ENCODE measurements around the gene CLIP1. TPM values are rescaled to one million over a fixed set of nuclear protein-coding genes. Genes with fewer than 3 reads are reported as not detected.
A peak's percentile ranks its signal among the peaks of the same experiment; 100 is the strongest.

The CLIP1 gene
- total RNA-seq, 2 experiments from 2014 or later: 75.6 to 76.5 TPM

DNA sequence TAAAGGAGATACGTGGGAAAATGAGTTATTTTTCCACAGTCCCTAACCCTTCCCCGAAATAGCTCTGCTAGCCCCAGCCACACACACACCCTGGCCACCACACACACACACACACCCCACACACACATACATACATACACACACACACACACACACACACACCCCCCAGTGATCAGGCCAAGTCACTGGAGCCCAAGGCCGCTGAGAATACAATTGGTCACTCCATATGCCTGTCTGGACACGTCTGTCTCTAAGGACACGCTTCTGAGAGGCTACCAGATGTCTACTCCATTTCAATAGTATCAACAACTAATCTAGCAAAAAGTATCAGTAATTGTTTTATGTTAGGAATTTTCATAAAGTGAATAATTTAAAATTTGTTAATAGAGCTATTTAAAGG is 183.6 kb downstream of the CLIP1 start:
- POLR2A ChIA-PET: no interaction called here
- Mint-ChIP-seq H3K4me1 (peaks cover 5% of the 10 kb centered on the region), H3K9me3 (no peaks in the 10 kb centered on the region), H3K36me3 (ENCODE audit: low read depth) (peaks cover 31% of the 10 kb centered on the region), H3K27ac (no peak overlapping the region), H3K27me3 (no peaks in the 10 kb centered on the region), H3K4me3 (no peak overlapping the region)
- no peak for DNase-seq
- CTCF ChIA-PET: interaction anchor here (0.6 to 2.8 kb wide), 4 partner anchors 13 to 1560 kb away, joined by 3 to 12 read pairs (median 4); partner anchors contain the start of gene DIABLO

DNA sequence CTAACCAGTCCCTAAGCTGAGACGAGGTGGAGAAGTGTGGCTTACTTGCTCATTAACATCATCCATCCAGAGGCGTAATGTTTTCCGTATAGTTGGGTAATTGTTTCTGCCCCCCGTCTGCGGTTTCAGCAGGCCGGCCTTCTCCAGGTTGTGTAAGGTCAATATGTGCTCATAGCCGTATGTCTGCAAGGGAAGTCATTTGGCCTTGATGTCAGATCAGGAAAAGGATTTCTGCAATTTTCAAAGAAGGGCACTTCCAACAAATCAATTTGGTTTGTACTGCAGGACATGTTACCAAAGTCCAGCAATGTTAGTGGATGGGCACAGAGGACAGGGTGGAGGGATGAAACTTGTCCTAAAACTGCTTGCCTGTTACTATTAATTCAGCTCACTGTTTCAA is 186.7 kb downstream of the CLIP1 start:
- H3K9me3 Mint-ChIP-seq: no peaks in the 10 kb centered on the region
- H3K27me3 Mint-ChIP-seq: no peaks in the 10 kb centered on the region
- H3K36me3 Mint-ChIP-seq (ENCODE audit: low read depth): peaks cover 35% of the 10 kb centered on the region
- peaks cover 2% of the 10 kb centered on the region for H3K4me1 Mint-ChIP-seq
- no peak for DNase-seq
- H3K27ac Mint-ChIP-seq: no peak overlapping the region
- POLR2A ChIA-PET: no interaction called here
- H3K4me3 Mint-ChIP-seq: no peak overlapping the region
- CTCF ChIA-PET: interaction anchor here (0.7 to 1.1 kb wide), 2 partner anchors 22 to 229 kb away, joined by 3 to 5 read pairs; no protein-coding TSS in a partner anchor

DNA sequence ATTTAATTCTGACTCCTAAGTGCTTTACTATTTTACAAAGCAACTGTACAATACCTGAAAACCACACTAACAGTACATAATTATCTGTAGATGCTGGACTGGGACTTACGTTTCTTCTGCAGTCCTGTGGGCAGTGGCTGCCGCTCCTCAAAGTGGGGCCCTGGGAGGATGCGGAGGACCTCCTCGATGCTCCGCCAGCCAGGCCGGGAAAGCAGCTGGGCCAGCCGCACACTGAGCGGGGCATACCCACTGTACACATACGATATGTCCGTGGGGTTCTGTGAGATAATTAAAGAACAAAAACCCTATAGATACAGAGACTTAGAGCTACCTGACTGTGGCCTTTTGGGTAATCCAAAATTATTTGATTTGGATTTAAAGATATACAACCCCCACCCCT is 189.8 kb downstream of the CLIP1 start:
- CTCF ChIA-PET: interaction anchor here (0.6 to 2.1 kb wide), 3 partner anchors 12 to 259 kb away, joined by 3 to 10 read pairs (median 4); no protein-coding TSS in a partner anchor
- POLR2A ChIA-PET: no interaction called here
- no peak overlapping the region for H3K4me3 Mint-ChIP-seq
- peaks cover 22% of the 10 kb centered on the region for H3K36me3 Mint-ChIP-seq (ENCODE audit: low read depth)
- H3K9me3 Mint-ChIP-seq: no peaks in the 10 kb centered on the region
- peaks cover 9% of the 10 kb centered on the region for H3K4me1 Mint-ChIP-seq
- no peaks in the 10 kb centered on the region for H3K27me3 Mint-ChIP-seq
- no peak overlapping the region for H3K27ac Mint-ChIP-seq
- no peak for DNase-seq

- Mint-ChIP-seq H3K27ac (no peak overlapping the region), H3K9me3 (no peaks in the 10 kb centered on the region), H3K27me3 (no peaks in the 10 kb centered on the region), H3K4me1 (peaks cover 20% of the 10 kb centered on the region), H3K36me3 (ENCODE audit: low read depth) (peaks cover 18% of the 10 kb centered on the region), H3K4me3 (no peak overlapping the region)
- CTCF ChIA-PET: interaction anchor here (2.1 kb wide), 1 partner anchor 14 kb away, joined by 10 read pairs; no protein-coding TSS in a partner anchor
- POLR2A ChIA-PET: interaction anchor here (0.6 kb wide), 1 partner anchor 295 kb away, joined by 3 read pairs; no protein-coding TSS in a partner anchor
- DNase-seq: no peak
Measured at GRCh38 chr12:122230798-122231197, 191.7 kb downstream of the CLIP1 start.

DNA sequence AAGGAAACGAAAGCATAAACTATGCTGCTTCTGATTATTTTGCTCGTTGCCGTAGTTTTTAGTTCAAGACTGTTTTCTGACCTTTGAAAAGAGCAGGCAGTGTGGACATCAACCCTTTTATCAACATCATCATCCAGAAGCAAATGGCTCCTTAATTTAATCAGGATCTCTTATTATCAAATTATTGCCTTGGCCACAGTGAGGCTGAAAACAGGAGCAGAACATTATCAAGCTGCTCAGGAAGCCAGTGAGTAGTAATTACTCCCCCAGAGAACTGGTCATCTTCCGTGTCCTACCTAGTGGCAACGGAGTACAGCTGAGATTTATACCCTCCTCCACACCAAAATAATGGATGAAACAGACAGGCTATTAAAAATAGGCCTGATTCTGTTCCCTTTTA is 194.4 kb downstream of the CLIP1 start:
- POLR2A ChIA-PET: no interaction called here
- peak overlapping the region; percentile 37 for H3K27ac Mint-ChIP-seq

GRCh38 chr12:122227341-122227740 is 195.1 kb downstream of the CLIP1 start:
- H3K4me1 Mint-ChIP-seq: peaks cover 40% of the 10 kb centered on the region
- POLR2A ChIA-PET: no interaction called here
- H3K27ac Mint-ChIP-seq: peak overlapping the region; percentile 37
- peaks cover 27% of the 10 kb centered on the region for H3K36me3 Mint-ChIP-seq (ENCODE audit: low read depth)
- peak; percentile 30 for DNase-seq
- H3K4me3 Mint-ChIP-seq: peak overlapping the region; percentile 72
- no peaks in the 10 kb centered on the region for H3K9me3 Mint-ChIP-seq
- CTCF ChIA-PET: interaction anchor here (0.7 to 2.8 kb wide), 8 partner anchors 10 to 78 kb away, joined by 3 to 12 read pairs (median 3); no protein-coding TSS in a partner anchor
- H3K27me3 Mint-ChIP-seq: no peaks in the 10 kb centered on the region

More for the DNA sequence above, 194.4 kb downstream of the CLIP1 start:
- H3K9me3 Mint-ChIP-seq: no peaks in the 10 kb centered on the region
- peaks cover 22% of the 10 kb centered on the region for H3K36me3 Mint-ChIP-seq (ENCODE audit: low read depth)
- H3K27me3 Mint-ChIP-seq: no peaks in the 10 kb centered on the region
- peaks cover 37% of the 10 kb centered on the region for H3K4me1 Mint-ChIP-seq
- DNase-seq: no peak
- CTCF ChIA-PET: interaction anchor here (1.0 to 1.4 kb wide), 4 partner anchors 11 to 77 kb away, joined by 3 to 6 read pairs (median 3); no protein-coding TSS in a partner anchor
- peak overlapping the region; percentile 23 for H3K4me3 Mint-ChIP-seq

DNA sequence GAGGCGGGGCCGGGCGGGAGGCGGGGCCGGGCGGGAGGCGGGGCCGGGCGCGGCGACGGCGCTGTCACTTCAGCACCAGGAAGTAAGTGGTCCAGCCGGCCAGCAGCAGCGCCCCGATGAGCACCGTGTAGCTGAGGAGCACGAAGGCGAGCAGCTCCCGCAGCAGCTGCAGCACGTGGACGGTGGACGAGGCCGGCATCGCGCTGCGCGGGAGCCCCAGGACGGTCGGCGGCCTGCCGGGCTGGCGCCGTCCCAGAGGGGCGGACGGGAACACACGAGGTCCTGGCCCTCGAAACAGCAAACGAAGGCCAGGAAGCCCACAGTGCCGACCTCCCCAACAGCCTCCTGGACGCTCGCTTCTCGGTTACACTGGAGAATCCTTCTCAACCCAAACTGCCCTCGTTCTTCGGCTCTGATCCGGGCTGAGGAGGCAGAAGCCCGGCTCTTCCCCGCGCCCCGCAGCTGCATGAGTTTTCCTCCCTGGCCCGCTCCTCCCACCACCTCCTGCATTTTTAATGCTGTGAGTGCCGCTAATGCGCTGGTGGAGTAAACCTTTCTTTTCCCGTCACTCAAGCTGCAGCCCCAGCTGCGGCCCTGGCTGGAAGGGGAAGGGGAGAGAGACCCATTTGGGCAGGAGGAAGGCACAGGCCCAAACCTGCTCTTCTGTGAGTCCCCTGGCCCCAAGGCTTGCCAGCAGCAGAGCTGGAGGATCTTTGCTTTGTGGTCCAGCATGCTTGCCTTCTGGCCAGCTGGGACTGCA is 195.9 kb downstream of the CLIP1 start:
- H3K27ac Mint-ChIP-seq: no peak overlapping the region
- ChIA-PET CTCF (interaction anchor here (0.7 to 2.8 kb wide), 11 partner anchors 9 to 172 kb away, joined by 3 to 12 read pairs (median 4); no protein-coding TSS in a partner anchor), POLR2A (interaction anchor here (1.0 kb wide), 1 partner anchor 274 kb away, joined by 4 read pairs; the partner anchor contains the start of gene ZCCHC8)
- peak overlapping the region; percentile 92 for H3K4me3 Mint-ChIP-seq
- no peak for DNase-seq
- peaks cover 40% of the 10 kb centered on the region for H3K4me1 Mint-ChIP-seq
- no peaks in the 10 kb centered on the region for H3K9me3 Mint-ChIP-seq
- H3K27me3 Mint-ChIP-seq: no peaks in the 10 kb centered on the region
- H3K36me3 Mint-ChIP-seq (ENCODE audit: low read depth): peaks cover 26% of the 10 kb centered on the region

GRCh38 chr12:122225683-122226365 is 196.6 kb downstream of the CLIP1 start, which contains the start of gene DIABLO:
TSS of gene DIABLO (minus strand) at chr12:122226052. CDS start at chr12:122226014, 38 bp downstream.
- peak; percentile 100 for DNase-seq
- Mint-ChIP-seq H3K27ac (peak within 1 kb of the TSS; percentile 96), H3K4me3 (peak within 1 kb of the TSS; percentile 92), H3K9me3 (no peaks in the 10 kb centered on the region), H3K4me1 (peaks cover 41% of the 10 kb centered on the region), H3K27me3 (no peaks in the 10 kb centered on the region), H3K36me3 (ENCODE audit: low read depth) (peaks cover 24% of the 10 kb centered on the region)
- ChIA-PET CTCF (interaction anchor here (0.6 to 2.8 kb wide), 9 partner anchors 8 to 1924 kb away, joined by 3 to 12 read pairs (median 4); no protein-coding TSS in a partner anchor), POLR2A (interaction anchor here (0.7 to 1.0 kb wide), 3 partner anchors 43 to 275 kb away, joined by 3 to 5 read pairs (median 4); partner anchors contain the start of gene ZCCHC8)

Other genes with a start within 250 kb of the CLIP1 start
- not detected for gene IL31, start 248.4 kb downstream of the CLIP1 start, total RNA-seq
- gene LRRC43, start 239.5 kb downstream of the CLIP1 start, total RNA-seq: not detected
- gene B3GNT4, start 219.0 kb downstream of the CLIP1 start, total RNA-seq: under 1 TPM; 0.50 to 0.71 TPM
- gene DIABLO, start 196.6 kb downstream of the CLIP1 start, total RNA-seq: 10 to 100 TPM; 36.1 to 37.7 TPM
- gene VPS33A, start 156.2 kb downstream of the CLIP1 start, total RNA-seq: 10 to 100 TPM; 29.7 to 33.1 TPM
- gene ZCCHC8, start 78.3 kb upstream of the CLIP1 start, total RNA-seq: 10 to 100 TPM; 45.1 to 50.2 TPM
- 10 to 100 TPM; 79.6 to 82.3 TPM for gene RSRC2, start 104.3 kb upstream of the CLIP1 start, total RNA-seq
- 100 to 1,000 TPM; 124 to 136 TPM for gene KNTC1, start 104.6 kb upstream of the CLIP1 start, total RNA-seq

Measured in activated CD4-positive, alpha-beta T cell treated with anti-CD3 and anti-CD28 coated beads, Interleukin-2, amount 10 ng/mL, durations not matched to agents 7 days and 5 days (primary cell).